GM19468 (cell line): ENCODE results near the gene PODNL1.
"Not testable (repeated sequence)": the region's sequence is repeated elsewhere in the genome, so short reads cannot be mapped to it uniquely, and the experiment has no call there.

Experiments used
- ATAC-seq: cut with Tn5 transposase; IDR thresholded peaks from one replicate; pipeline ENCODE4 v1.9.1; 2021; ENCODE audit warnings: mild to moderate bottlenecking, moderate library complexity, moderate number of reproducible peaks; ENCODE audit not compliant: unreplicated experiment; ENCODE audit errors: extremely low read depth

The PODNL1 gene

GRCh38 chr19:13975870-13976269 lies 37.7 kb upstream of the PODNL1 start:
- ATAC-seq = no peak

- ATAC-seq = no peak
Measured at GRCh38 chr19:13974073-13974472, 35.9 kb upstream of the PODNL1 start.

- not testable (repeated sequence) for ATAC-seq
Measured at GRCh38 chr19:13973479-13973878, 35.3 kb upstream of the PODNL1 start.

GRCh38 chr19:13972368-13973155 lies 34.3 kb upstream of the PODNL1 start:
- no peak for ATAC-seq

- not testable (repeated sequence) for ATAC-seq
Measured at GRCh38 chr19:13971868-13972267, 33.7 kb upstream of the PODNL1 start.

- ATAC-seq = no peak
Measured at GRCh38 chr19:13969897-13970296, 31.7 kb upstream of the PODNL1 start.

- ATAC-seq = no peak
Measured at GRCh38 chr19:13968999-13969398, 30.8 kb upstream of the PODNL1 start.

GRCh38 chr19:13968383-13968935 lies 30.2 kb upstream of the PODNL1 start:
- no peak for ATAC-seq

GRCh38 chr19:13967206-13967605 lies 29.0 kb upstream of the PODNL1 start:
- not testable (repeated sequence) for ATAC-seq

GRCh38 chr19:13966684-13967128 lies 28.5 kb upstream of the PODNL1 start:
- ATAC-seq = no peak

- no peak for ATAC-seq
Measured at GRCh38 chr19:13965926-13966683, 27.9 kb upstream of the PODNL1 start.

GRCh38 chr19:13965377-13965896 lies 27.2 kb upstream of the PODNL1 start:
- ATAC-seq = no peak

GRCh38 chr19:13964776-13965175 lies 26.6 kb upstream of the PODNL1 start:
- no peak for ATAC-seq

GRCh38 chr19:13963603-13964105 lies 25.4 kb upstream of the PODNL1 start:
- ATAC-seq = no peak

GRCh38 chr19:13962699-13963602 lies 24.7 kb upstream of the PODNL1 start:
- ATAC-seq = no peak

- no peak for ATAC-seq
Measured at GRCh38 chr19:13961826-13962698, 23.8 kb upstream of the PODNL1 start.

- no peak for ATAC-seq
Measured at GRCh38 chr19:13960863-13961784, 22.9 kb upstream of the PODNL1 start.
